ENCODE results near the gene CCDC6. TPM values are rescaled to one million over a fixed set of nuclear protein-coding genes. Genes with fewer than 3 reads are reported as not detected.
"Not testable (repeated sequence)": the region's sequence is repeated elsewhere in the genome, so short reads cannot be mapped to it uniquely, and the experiment has no call there.

Gene CCDC6
- total RNA-seq, 2 donors from 2014 or later = 48.1 to 65.0 TPM

DNA sequence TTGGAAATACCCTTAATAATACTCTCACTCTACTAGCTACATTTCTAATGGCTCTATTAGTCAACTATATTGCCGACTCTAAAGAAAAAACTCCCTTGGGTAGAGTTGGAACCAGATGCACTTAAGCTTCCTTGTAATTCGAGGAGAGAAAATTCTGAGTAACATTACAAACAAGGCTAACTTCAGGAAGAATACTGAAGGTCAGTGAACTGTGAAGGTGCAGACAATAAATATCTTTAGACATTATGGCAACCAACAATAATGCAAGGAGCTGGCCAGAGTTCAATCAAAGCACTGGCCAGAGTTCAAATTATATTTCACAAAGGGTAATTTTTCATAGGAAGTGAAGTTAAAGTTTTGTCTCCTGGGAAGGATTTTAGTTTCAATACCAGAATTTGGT is 112.4 kb downstream of the CCDC6 start:
- Histone ChIP-seq H3K4me1 (replicated peaks) (no peaks in the 10 kb centered on the region), H3K27ac (no peak overlapping the region), H3K9me3 (no peaks in the 10 kb centered on the region), H3K4me3 (no peak overlapping the region), H3K36me3 (no peaks in the 10 kb centered on the region), H3K27me3 (replicated peaks; ENCODE audit: insufficient read depth) (no peaks in the 10 kb centered on the region)
- DNase-seq (ENCODE audit: low spot score) = no peak
- no peak for TF ChIP-seq POLR2AphosphoS5 (IDR thresholded peaks at IDR 0.05)
- 26% methylated on average over 2 of the region's 2 CpGs for WGBS
- intact Hi-C loops (cut with DNase I) = no loop called here

GRCh38 chr10:59792812-59793211 is 113.5 kb downstream of the CCDC6 start:
- TF ChIP-seq, protein P1, sequence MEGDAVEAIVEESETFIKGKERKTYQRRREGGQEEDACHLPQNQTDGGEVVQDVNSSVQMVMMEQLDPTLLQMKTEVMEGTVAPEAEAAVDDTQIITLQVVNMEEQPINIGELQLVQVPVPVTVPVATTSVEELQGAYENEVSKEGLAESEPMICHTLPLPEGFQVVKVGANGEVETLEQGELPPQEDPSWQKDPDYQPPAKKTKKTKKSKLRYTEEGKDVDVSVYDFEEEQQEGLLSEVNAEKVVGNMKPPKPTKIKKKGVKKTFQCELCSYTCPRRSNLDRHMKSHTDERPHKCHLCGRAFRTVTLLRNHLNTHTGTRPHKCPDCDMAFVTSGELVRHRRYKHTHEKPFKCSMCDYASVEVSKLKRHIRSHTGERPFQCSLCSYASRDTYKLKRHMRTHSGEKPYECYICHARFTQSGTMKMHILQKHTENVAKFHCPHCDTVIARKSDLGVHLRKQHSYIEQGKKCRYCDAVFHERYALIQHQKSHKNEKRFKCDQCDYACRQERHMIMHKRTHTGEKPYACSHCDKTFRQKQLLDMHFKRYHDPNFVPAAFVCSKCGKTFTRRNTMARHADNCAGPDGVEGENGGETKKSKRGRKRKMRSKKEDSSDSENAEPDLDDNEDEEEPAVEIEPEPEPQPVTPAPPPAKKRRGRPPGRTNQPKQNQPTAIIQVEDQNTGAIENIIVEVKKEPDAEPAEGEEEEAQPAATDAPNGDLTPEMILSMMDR (IDR thresholded peaks at IDR 0.05) = no peak
- TF ChIP-seq POLR2AphosphoS5 (IDR thresholded peaks at IDR 0.05) (no peak), POLR2A (IDR thresholded peaks at IDR 0.05) (no peak)
- no peak overlapping the region for H3K4me3 ChIP-seq
- H3K36me3 ChIP-seq = no peaks in the 10 kb centered on the region
- WGBS = 79% methylated on average over 13 of the region's 13 CpGs
- H3K27me3 ChIP-seq (replicated peaks; ENCODE audit: insufficient read depth) = no peaks in the 10 kb centered on the region
- no peaks in the 10 kb centered on the region for H3K9me3 ChIP-seq
- intact Hi-C loops (cut with DNase I) = no loop called here
- no peaks in the 10 kb centered on the region for H3K4me1 ChIP-seq (replicated peaks)
- H3K27ac ChIP-seq = no peak overlapping the region
- no peak for DNase-seq (ENCODE audit: low spot score)

DNA sequence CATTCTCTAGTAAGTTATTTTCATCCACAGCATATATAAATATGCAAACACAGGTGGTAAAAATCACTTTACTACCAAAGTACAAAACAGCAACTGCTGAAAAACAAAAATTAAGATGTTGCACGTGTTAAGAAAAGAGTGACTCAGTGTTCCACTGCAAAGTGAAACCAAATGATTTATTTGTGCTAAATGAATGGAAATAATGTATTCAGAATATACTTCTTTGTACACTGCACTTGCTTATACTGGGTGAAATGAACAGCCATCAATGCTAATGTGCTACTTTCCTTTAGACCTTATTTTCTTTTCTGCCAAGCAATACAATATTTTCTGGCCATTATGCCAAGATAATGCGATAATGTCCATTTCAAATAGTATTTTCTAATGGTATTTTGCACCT is 114.8 kb downstream of the CCDC6 start:
- no peak for DNase-seq (ENCODE audit: low spot score)
- TF ChIP-seq, protein P1 (IDR thresholded peaks at IDR 0.05) = no peak
- TF ChIP-seq POLR2AphosphoS5 (IDR thresholded peaks at IDR 0.05) (no peak), POLR2A (IDR thresholded peaks at IDR 0.05) (no peak)
- intact Hi-C loops (cut with DNase I) = no loop called here
- Histone ChIP-seq H3K27me3 (replicated peaks; ENCODE audit: insufficient read depth) (no peaks in the 10 kb centered on the region), H3K9me3 (no peaks in the 10 kb centered on the region), H3K4me3 (no peak overlapping the region), H3K36me3 (no peaks in the 10 kb centered on the region), H3K27ac (no peak overlapping the region), H3K4me1 (replicated peaks) (no peaks in the 10 kb centered on the region)
- 74% methylated on average over 2 of the region's 2 CpGs for WGBS

DNA sequence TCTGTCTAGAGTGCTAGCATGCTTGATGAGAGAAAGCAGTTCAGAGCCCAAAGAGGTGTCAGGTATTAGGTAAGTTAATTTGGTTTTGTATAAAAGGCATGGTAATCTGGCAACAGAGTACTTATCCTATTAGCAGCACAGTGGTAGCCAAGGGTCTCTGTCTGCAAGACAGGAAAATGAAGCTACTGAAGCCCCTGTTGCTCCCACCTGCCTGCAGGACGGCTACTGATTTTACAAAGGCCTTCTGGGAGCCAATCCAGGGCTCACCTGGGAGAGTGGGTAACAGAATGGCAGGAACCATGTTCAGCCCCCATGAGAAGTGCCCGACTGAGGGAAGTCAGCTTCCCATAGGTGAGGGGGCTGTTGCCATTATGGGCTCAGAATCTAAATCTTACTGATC is 116.3 kb downstream of the CCDC6 start:
- H3K4me1 ChIP-seq (replicated peaks); intact Hi-C loops (cut with DNase I); DNase-seq (ENCODE audit: low spot score); H3K36me3 ChIP-seq; H3K27me3 ChIP-seq (replicated peaks; ENCODE audit: insufficient read depth); H3K9me3 ChIP-seq; H3K4me3 ChIP-seq; H3K27ac ChIP-seq: not testable (repeated sequence)
- WGBS = 50% methylated on average over 2 of the region's 2 CpGs

DNA sequence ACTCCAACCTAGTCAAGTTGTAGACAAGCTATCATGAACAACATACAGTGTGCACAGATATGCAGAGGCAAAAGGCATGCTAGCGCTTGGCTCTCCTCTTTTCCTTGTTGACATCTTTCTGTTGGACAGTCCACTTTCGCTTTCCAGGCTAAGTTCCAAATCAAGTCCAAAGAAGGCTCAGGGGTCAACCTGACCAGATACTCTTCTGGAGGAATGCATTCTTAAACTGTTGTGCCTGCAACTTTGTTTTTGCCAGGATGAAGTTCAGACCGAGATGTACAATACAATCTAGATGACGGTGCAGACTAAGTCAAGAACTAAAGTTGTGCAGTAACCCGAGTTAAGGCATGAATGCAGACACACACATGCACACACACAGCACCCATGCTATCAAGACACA is 117.4 kb downstream of the CCDC6 start:
- H3K27me3 ChIP-seq (replicated peaks; ENCODE audit: insufficient read depth); DNase-seq (ENCODE audit: low spot score); H3K27ac ChIP-seq; intact Hi-C loops (cut with DNase I); H3K4me3 ChIP-seq; H3K9me3 ChIP-seq; H3K36me3 ChIP-seq; H3K4me1 ChIP-seq (replicated peaks): not testable (repeated sequence)
- WGBS = 91% methylated on average over 5 of the region's 5 CpGs

DNA sequence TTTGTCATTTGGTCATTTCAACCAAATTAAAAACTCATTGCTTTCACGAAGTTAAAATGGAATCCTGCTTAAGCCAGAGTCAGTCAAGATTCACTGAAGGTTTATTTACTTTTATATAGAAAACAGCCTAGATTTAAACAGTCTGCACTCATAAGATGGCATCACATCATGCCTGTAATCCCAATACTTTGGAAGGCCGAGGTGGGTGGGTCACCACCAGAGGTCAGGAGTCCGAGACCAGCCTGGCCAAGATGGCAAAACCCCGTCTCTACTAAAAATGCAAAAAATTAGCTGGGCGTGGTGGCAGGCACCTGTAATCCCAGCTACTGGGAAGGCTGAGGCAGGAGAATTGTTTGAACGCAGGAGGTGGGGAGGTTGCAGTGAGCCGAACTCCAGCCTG is 119.3 kb downstream of the CCDC6 start:
- H3K36me3 ChIP-seq; H3K4me3 ChIP-seq; DNase-seq (ENCODE audit: low spot score); H3K4me1 ChIP-seq (replicated peaks); H3K27ac ChIP-seq; H3K9me3 ChIP-seq; H3K27me3 ChIP-seq (replicated peaks; ENCODE audit: insufficient read depth); intact Hi-C loops (cut with DNase I): not testable (repeated sequence)
- WGBS = 93% methylated on average over 7 of the region's 7 CpGs

- intact Hi-C loops (cut with DNase I); H3K4me1 ChIP-seq (replicated peaks); H3K9me3 ChIP-seq; H3K36me3 ChIP-seq; DNase-seq (ENCODE audit: low spot score); H3K27ac ChIP-seq; H3K27me3 ChIP-seq (replicated peaks; ENCODE audit: insufficient read depth); H3K4me3 ChIP-seq: not testable (repeated sequence)
- 93% methylated on average over 3 of the region's 3 CpGs for WGBS
Observed at GRCh38 chr10:59785476-59785875, 120.9 kb downstream of the CCDC6 start.

DNA sequence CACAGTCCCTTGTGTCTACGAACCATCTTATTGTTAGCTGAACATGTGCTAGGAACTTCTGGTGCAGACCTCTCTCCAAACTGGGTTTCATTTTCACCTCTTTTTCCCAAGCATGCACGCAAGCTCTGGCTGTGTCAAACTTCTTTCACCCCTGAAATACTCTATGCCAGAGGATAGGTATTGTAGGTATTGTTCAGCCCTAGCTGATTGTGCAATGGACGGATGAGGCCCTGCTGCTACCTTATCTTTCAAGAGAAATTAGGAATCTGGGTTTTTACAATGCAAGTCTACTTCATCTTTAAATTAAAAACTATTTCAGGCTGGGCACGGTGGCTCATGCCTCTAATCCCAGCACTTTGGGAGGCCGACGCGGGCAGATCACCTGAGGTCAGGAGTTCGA is 124.8 kb downstream of the CCDC6 start:
- Histone ChIP-seq H3K4me3 (no peak overlapping the region), H3K36me3 (no peaks in the 10 kb centered on the region), H3K27me3 (replicated peaks; ENCODE audit: insufficient read depth) (no peaks in the 10 kb centered on the region), H3K4me1 (replicated peaks) (no peaks in the 10 kb centered on the region), H3K9me3 (no peaks in the 10 kb centered on the region), H3K27ac (no peak overlapping the region)
- intact Hi-C loops (cut with DNase I) = no loop called here
- no peak for DNase-seq (ENCODE audit: low spot score)
- WGBS = 95% methylated on average over 8 of the region's 8 CpGs
- no peak for TF ChIP-seq POLR2A (IDR thresholded peaks at IDR 0.05)
- TF ChIP-seq, protein P1 (IDR thresholded peaks at IDR 0.05) = no peak
- TF ChIP-seq POLR2AphosphoS5 (IDR thresholded peaks at IDR 0.05) = no peak

Data from prostate gland (tissue), 2 donors.